Activated naive CD4-positive, alpha-beta T cell treated with anti-CD3 and anti-CD28 coated beads, Interleukin-2, amount 10 ng/mL, durations not matched to agents 7 days and 5 days (primary cell): ENCODE measurements around the gene USP14.
A peak's percentile ranks its signal among the peaks of the same experiment; 100 is the strongest.
"Not testable (repeated sequence)": the region's sequence is repeated elsewhere in the genome, so short reads cannot be mapped to it uniquely, and the experiment has no call there.

Source experiments
- CTCF ChIA-PET: fragments of 350-600 bp; sonication (Branson Sonifier 250); formaldehyde crosslinking; loops from one replicate; lab custom pipeline; 2021; ENCODE audit warnings: antibody characterized with exemption; lab: Charles Lee
- DNase-seq: peaks from one replicate; pipeline ENCODE4 v3.0.0-alpha.2; 2020
- H3K27ac Mint-ChIP-seq: one replicate; pipeline ENCODE4 v1.8.0; 2021; ENCODE audit warnings: mild to moderate bottlenecking, moderate library complexity, mixed read lengths
- H3K27me3 Mint-ChIP-seq: one replicate; pipeline ENCODE4 v1.8.0; 2021; ENCODE audit warnings: mild to moderate bottlenecking, mixed read lengths
- H3K36me3 Mint-ChIP-seq: one replicate; pipeline ENCODE4 v1.8.0; 2021; ENCODE audit warnings: mixed read lengths
- H3K4me1 Mint-ChIP-seq: one replicate; pipeline ENCODE4 v1.8.0; 2021; ENCODE audit warnings: mixed read lengths
- H3K4me3 Mint-ChIP-seq: one replicate; pipeline ENCODE4 v1.8.0; 2021; ENCODE audit warnings: mild to moderate bottlenecking, moderate library complexity, mixed read lengths
- H3K9me3 Mint-ChIP-seq: one replicate; pipeline ENCODE4 v1.8.0; 2021; ENCODE audit warnings: mixed read lengths

USP14 gene

DNA sequence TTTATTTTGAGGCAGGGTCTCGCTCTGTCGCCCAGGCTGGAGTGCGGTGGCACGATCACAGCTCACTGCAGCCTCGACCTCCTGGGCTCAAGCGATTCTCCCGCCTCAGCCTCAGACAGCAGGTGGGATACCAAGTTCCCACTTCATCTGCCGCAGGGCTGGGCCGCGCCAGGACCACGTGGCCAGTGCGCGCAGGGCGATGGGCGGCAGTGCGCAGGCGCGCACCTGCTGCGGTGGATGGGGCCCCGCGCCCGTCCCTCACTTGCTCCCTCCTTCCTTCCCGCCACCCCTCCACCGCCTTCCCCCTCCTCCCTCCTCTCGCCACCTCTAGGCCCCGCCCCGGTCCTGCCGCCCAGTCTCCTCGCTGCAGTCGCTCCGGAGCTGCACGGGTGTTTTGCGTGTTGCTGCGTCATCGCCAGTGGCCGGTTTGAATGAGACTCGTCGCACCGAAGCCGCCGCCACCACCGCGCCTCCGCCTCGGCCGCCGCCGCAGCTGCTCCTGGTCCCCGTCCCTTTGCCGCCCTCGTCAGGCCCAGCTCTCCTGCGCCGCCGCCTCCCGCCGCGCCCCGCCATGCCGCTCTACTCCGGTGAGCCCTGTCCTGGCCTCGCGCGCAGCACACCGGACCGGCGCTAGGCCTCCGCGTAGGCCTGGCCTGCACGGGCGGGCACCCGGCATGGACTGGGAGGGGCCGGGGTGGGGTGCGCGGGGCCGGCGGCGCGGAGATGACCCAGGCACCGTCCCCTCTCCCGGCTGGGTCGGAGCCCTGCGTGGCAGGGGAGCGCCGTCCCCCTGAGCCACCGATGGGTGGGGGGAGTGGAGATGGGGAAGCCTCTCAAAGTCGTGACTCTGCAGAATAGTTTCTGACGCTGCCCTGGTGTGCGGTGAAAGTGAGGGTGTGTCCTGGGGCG lies at the start of gene USP14:
TSS of gene USP14 (plus strand) at position 430 of the 909 bp plus-strand sequence. CDS start at position 572, 142 bp downstream.
- H3K4me3 Mint-ChIP-seq, result peak within 1 kb of the TSS; percentile 90
- CTCF ChIA-PET, result interaction anchor here (0.6 kb wide), 1 partner anchor 11 kb away, joined by 3 read pairs; no protein-coding TSS in a partner anchor
- H3K36me3 Mint-ChIP-seq, result peaks cover 12% of the 10 kb centered on the region

DNA sequence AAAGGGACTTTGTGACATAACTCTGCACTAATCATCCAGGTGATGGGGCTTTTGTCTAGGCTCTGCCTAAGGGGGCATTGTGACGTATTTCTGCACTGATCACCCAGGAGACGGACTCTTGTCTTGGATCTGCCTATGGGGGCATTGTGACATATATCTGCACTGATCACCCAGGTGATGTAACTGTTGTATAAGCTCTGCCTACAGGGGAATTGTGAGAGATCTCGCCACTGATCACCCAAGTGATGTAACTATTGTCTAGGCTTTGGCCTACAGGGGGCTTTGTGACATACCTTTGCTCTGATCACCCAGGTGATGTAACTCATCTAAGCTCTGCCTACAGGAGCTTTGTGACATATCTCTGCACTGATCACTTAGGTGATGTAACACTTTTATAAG lies 49.7 kb upstream of the USP14 start:
- peaks cover 11% of the 10 kb centered on the region for H3K4me1 Mint-ChIP-seq
- H3K36me3 Mint-ChIP-seq, DNase-seq, H3K27ac Mint-ChIP-seq, H3K27me3 Mint-ChIP-seq, H3K4me3 Mint-ChIP-seq, CTCF ChIA-PET: not testable (repeated sequence)
- peaks cover 32% of the 10 kb centered on the region for H3K9me3 Mint-ChIP-seq

More for the DNA sequence above, at the start of gene USP14:
- Mint-ChIP-seq H3K27ac (peak within 1 kb of the TSS; percentile 96), H3K27me3 (no peaks in the 10 kb centered on the region), H3K4me1 (peaks cover 32% of the 10 kb centered on the region), H3K9me3 (no peaks in the 10 kb centered on the region)
- peak; percentile 99 for DNase-seq

DNA sequence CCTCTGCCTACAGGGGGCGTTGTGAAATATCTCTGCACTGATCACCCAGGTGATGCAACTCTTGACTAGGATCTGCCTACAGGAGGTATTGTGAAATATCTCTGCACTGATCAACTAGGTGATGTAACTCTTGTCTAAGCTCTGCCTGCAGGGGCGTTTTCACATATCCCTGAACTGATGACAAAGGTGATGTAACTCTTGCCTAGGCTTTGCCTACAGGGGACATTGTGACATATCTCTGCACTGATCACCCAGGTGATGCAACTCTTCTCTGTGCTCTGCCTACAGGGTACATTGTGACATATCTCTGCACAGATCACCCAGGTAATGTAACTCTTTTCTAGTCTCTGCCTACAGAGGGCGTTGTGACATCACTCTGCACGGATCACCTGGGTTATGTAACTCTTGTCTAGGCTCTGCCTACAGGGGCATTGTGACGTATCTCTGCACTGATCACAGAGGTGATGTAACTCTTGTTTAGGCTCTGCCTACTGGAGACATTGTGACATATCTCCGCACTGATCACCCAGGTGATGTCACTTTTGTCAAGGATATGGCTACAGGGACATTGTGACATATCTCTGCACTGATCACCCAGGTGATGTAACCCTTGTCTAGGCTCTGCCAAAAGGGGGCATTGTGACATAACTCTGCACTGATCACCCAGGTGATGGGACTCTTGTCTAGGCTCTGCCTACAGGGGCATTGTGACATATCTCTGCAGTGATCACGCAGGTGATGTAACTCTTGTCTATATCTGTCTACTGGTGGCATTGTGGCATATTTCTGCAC lies 49.0 kb upstream of the USP14 start:
- H3K27me3 Mint-ChIP-seq, CTCF ChIA-PET, H3K36me3 Mint-ChIP-seq, H3K27ac Mint-ChIP-seq, H3K4me3 Mint-ChIP-seq: not testable (repeated sequence)
- DNase-seq, result peak; percentile 38
- peaks cover 11% of the 10 kb centered on the region for H3K4me1 Mint-ChIP-seq
- H3K9me3 Mint-ChIP-seq, result peaks cover 32% of the 10 kb centered on the region

DNA sequence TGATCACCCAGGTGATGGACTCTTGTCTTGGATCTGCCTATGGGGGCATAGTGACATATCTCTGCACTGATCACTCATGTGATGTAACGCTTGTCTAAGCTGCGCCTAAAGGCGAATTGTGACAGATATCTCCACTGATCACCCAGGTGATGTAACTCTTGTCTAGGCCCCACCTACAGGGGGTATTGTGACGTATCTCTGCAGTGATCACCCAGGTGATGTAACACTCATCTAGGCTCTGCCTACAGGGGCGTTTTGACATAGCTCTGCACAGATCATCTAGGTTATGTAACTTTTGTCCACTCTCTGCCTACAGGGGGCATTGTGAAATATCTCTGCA lies 48.5 kb upstream of the USP14 start:
- H3K4me3 Mint-ChIP-seq, H3K36me3 Mint-ChIP-seq, H3K27ac Mint-ChIP-seq, CTCF ChIA-PET, H3K27me3 Mint-ChIP-seq: not testable (repeated sequence)
- DNase-seq, result peak; percentile 35
- H3K4me1 Mint-ChIP-seq, result peaks cover 11% of the 10 kb centered on the region
- H3K9me3 Mint-ChIP-seq, result peaks cover 32% of the 10 kb centered on the region

DNA sequence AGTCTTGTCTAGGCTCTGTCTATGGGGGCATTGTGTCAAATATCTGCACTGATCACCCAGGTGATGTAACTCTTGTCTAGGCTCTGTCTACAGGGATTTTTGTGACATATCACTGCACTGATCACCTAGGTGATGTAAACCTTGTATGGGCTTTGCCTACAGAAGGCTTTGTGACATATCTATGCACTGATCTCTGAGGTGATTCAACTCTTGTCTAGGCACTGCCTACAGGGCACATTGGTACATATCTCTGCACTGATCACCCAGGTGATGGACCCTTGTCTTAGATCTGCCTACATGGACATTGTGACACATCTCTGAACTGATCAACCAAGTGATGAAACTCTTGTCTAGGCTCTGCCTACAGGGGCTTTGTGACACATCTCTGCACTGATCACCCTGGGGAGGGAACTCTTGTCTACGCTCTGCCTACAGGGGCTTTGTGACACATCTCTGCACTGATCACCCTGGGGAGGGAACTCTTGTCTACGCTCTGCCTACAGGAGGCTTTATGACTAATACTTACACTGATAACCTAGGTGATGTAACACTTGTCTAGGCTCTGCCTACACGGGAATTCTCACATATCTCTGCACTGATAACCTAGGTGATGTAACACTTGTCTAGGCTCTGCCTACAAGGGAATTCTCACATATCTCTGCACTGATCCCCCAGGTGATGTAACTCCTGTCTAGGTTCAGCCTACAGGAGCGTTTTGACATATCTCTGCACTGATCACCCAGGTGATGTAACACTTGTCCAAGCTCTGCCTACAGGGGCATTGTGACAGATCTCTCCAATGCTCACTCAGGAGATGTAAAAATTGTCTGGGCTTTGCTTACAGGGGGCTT lies 47.8 kb upstream of the USP14 start:
- H3K36me3 Mint-ChIP-seq, DNase-seq, H3K27me3 Mint-ChIP-seq, CTCF ChIA-PET: not testable (repeated sequence)
- H3K4me3 Mint-ChIP-seq, result peak overlapping the region; percentile 80
- H3K27ac Mint-ChIP-seq, result peak overlapping the region; percentile 91
- peaks cover 32% of the 10 kb centered on the region for H3K9me3 Mint-ChIP-seq
- peaks cover 11% of the 10 kb centered on the region for H3K4me1 Mint-ChIP-seq

DNA sequence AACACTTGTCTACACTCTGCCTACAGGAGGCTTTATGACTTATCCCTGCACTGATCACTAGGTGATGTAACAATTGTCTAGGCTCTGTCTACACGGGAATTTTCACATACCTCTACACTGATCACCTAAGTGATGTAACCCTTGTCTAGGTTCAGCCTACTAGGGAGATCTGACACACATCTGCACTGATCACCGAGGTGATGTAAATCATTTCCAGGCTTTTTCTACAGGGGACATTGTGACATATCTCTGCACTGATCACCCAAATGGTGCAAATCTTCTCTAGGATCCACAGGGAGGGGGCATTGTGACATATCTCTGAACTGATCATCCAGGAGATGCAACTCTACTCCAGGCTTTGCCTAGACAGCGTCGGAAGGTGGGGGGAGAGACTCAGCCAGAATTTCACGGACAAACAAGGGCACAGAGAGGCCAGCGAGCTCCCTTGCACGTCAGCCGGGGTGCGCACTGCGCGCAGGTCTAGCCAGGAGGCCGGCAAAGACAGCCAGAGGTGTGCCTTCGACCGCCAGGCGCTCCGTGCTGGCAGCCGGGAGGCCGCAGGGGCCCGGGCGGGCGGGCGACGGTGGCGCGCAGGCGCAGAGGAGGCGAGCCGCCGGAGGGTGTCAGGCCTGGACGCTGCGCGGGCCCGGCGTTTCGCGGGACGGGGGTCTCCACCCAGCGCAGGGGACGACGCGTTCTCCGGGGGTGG lies 46.9 kb upstream of the USP14 start:
- CTCF ChIA-PET, result no interaction called here

DNA sequence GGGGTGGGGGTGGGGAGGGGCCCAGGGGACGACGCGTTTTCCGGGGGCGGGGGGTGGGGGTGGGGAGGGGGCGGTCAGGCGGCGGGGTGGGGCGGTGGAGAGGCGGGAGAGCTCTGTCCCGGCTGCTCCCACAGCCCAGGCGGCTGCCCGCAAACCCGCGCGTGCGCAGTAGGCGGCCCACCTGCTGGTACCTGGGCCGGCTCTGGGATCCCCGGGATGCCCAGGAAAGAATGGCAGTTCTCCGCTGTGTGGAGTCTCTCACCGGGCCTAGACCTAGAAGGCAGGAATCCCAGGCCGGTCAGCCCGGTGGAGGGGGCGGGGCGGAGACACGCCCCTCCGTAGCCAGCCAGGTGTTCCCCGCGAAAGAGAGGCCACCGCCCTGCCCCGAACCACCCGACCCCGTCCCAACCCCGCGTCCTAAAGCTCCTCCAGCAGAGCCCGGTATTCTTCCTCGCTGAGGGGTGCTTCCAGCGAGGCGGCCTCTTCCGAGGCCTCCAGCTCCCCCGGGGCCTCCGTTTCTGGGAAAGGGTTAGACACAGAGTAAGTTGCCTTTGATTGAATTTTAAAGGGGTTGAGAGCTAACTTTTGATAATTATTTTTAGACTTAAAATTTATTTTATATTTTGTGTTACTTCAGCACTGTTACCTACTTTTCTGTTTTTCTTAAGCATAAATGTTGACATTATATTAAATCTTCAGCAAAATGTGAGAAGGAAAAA lies 46.2 kb upstream of the USP14 start:
- H3K36me3 Mint-ChIP-seq, H3K27me3 Mint-ChIP-seq, CTCF ChIA-PET: not testable (repeated sequence)
- H3K27ac Mint-ChIP-seq, result peak overlapping the region; percentile 20
- peak overlapping the region; percentile 49 for H3K4me3 Mint-ChIP-seq
- peak; percentile 34 for DNase-seq
- peaks cover 26% of the 10 kb centered on the region for H3K9me3 Mint-ChIP-seq
- peaks cover 11% of the 10 kb centered on the region for H3K4me1 Mint-ChIP-seq

More for the DNA sequence above, 46.9 kb upstream of the USP14 start:
- no peaks in the 10 kb centered on the region for H3K27me3 Mint-ChIP-seq
- H3K4me3 Mint-ChIP-seq, result peak overlapping the region; percentile 80
- peaks cover 32% of the 10 kb centered on the region for H3K9me3 Mint-ChIP-seq
- H3K27ac Mint-ChIP-seq, result peak overlapping the region; percentile 91
- peaks cover 11% of the 10 kb centered on the region for H3K4me1 Mint-ChIP-seq
- peak; percentile 80 for DNase-seq
- H3K36me3 Mint-ChIP-seq, result peaks cover 3% of the 10 kb centered on the region

DNA sequence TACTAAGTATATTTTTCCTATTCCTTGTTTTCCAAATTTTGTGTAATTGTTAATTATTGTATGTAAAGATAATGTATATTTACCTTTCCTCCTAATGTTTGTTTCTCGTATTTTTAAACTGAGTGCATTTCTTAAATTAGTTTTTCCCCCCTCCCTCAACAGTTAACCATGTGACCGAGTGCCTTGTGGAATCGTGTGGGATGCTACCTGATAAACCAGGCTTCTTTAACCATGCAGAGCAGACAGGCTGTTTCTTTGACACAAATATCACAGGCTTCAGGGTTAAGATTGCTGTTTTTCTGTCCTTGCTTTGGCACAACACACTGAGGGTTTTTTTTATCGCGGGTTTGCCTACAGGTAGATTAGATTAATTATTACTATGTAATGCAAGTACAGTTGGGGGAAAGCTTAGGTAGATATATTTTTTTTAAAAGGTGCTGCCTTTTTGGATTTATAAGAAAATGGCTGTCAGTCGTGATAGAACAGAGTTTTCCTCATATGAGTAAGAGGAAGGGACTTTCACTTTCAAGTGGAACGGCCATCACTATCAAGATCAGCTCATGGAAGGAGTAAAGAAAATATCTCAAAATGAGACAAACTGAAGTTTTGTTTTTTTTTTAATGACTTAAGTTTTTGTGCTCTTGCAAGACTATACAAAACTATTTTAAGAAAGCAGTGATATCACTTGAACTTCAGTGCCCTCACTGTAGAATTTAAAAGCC lies 37.7 kb upstream of the USP14 start:
- CTCF ChIA-PET, DNase-seq, H3K4me3 Mint-ChIP-seq, H3K9me3 Mint-ChIP-seq, H3K27me3 Mint-ChIP-seq, H3K27ac Mint-ChIP-seq, H3K4me1 Mint-ChIP-seq, H3K36me3 Mint-ChIP-seq: not testable (repeated sequence)

DNA sequence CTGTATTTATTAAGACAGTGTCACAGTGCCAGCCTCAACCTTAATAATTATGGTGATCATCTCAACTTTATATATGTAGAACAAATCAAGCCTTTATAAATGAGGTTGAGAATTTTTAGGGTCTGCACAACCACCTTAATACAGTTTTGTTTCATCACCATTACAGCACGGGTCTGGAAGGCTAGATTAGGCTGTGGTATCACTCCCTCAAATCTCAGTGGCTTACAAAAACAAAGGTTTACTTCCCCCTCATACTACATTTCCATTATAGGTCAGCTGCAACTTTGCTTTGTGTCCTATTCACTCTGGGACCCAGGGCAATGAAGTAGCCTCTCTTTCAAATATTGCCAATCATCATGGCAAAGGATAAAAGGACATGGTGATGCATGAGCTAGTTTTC lies 23.3 kb upstream of the USP14 start:
- no peak overlapping the region for H3K27ac Mint-ChIP-seq
- H3K36me3 Mint-ChIP-seq, result no peaks in the 10 kb centered on the region
- H3K9me3 Mint-ChIP-seq, result peaks cover 1% of the 10 kb centered on the region
- DNase-seq, result no peak
- H3K4me3 Mint-ChIP-seq, result no peak overlapping the region
- CTCF ChIA-PET, result no interaction called here
- H3K4me1 Mint-ChIP-seq, result peaks cover 4% of the 10 kb centered on the region
- H3K27me3 Mint-ChIP-seq, result no peaks in the 10 kb centered on the region

DNA sequence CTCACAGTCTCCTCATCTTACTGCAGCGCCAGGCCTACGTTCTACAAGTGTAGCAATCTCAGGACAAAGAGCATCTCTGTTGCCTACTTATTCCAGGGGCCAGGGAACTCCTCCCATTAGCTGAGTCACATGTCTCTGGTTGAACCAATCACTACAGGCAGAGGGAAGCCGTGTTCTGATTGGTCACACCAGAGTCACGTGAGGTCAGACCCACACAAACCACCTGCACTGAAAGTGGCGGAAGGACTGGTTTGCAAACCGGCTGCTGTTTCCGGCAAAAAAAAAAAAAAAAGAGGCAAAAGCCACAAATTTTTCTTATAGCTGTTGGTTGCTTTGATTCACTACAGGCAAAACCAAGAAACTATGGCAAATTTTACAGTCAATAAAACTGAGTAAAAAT lies 21.9 kb upstream of the USP14 start:
- Mint-ChIP-seq H3K36me3 (no peaks in the 10 kb centered on the region), H3K27me3 (no peaks in the 10 kb centered on the region), H3K4me3 (no peak overlapping the region), H3K27ac (no peak overlapping the region), H3K4me1 (peaks cover 4% of the 10 kb centered on the region), H3K9me3 (no peaks in the 10 kb centered on the region)
- CTCF ChIA-PET, result no interaction called here
- DNase-seq, result peak; percentile 46

DNA sequence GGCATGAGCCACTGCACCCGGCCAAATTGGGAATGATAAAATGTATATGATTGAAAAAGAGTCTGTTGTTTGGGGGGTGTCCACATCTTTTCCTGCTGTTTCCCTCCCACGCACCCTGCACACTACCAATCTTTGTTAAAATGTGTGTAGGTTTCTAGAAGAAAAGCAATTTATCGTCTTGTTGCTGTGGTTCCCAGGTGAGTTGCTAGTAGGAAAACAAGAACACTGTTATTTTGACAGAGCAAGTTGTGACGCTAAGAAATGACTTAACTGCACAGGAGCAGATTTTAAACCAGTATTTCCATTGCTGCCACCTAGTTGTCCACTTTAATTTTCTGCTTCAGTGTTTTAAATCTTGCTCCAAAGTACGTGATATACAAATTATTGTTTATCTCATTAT lies 21.0 kb upstream of the USP14 start:
- H3K27ac Mint-ChIP-seq, result no peak overlapping the region
- no peak for DNase-seq

DNA sequence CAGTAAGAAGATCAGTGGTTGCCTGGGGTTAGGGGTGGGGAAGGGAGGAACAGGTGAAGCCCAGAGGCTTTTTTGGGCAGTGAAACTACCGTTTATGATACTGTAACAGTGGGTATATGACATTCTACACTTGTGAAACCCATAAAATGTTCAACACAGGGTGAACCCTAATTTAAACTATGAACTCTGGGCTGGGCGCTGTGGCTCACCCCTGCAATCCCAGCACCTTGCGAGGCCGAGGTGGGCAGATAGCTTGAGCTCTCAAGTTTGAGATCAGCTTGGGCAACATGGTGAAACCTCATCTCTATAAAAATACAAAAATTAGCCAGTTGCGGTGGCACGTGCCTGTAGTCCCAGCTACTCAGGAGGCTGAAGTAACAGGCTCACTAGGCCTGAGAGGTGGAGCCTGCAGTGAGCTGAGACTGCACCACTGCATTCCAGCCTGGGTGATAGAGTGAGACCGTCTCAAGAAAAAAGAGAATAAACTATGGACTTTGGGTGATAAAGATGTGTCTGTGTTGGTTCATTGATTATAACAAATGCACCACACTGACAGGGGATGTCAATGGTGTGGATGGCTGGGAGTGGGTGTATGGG lies 17.6 kb upstream of the USP14 start:
- Mint-ChIP-seq H3K9me3 (no peaks in the 10 kb centered on the region), H3K4me3 (no peak overlapping the region), H3K36me3 (no peaks in the 10 kb centered on the region), H3K27ac (no peak overlapping the region), H3K4me1 (peaks cover 4% of the 10 kb centered on the region), H3K27me3 (peaks cover 6% of the 10 kb centered on the region)
- CTCF ChIA-PET, result no interaction called here
- DNase-seq, result no peak

More for the DNA sequence above, 21.0 kb upstream of the USP14 start:
- no peak overlapping the region for H3K4me3 Mint-ChIP-seq
- no peaks in the 10 kb centered on the region for H3K27me3 Mint-ChIP-seq
- no peaks in the 10 kb centered on the region for H3K9me3 Mint-ChIP-seq
- H3K4me1 Mint-ChIP-seq, result peaks cover 4% of the 10 kb centered on the region
- H3K36me3 Mint-ChIP-seq, result no peaks in the 10 kb centered on the region
- CTCF ChIA-PET, result no interaction called here
